HepG2 (cell line): Measurements from ENCODE around the gene PLEKHO1. TPM values are rescaled to one million over a fixed set of nuclear protein-coding genes. Genes with fewer than 3 reads are reported as not detected.

Experiments
- ATAC-seq: fragments of 200-7000 bp; cut with Tn5 transposase; 3 replicates; pipeline ENCODE4 v1.9.1; 2020; ENCODE audit warnings: mild to moderate bottlenecking, moderate library complexity
- BruUV-seq: library from RNA; stranded (reverse); fragments of 400-500 nt; replicated peaks from 2 replicates; lab custom pipeline; 2021; lab: Mats Ljungman, UMichigan
- CTCF ChIA-PET: fragments of 300-600 bp; formaldehyde crosslinking; extraction: SDS; loops from one replicate; lab custom pipeline; 2021; ENCODE audit warnings: low total read pairs, inconsistent platforms, low intra/inter-chr PET ratio; lab: Yijun Ruan, JAX
- POLR2A ChIA-PET: fragments of 350-600 bp; sonication (Branson Sonifier 250); formaldehyde crosslinking; loops from one replicate; lab custom pipeline; 2020; ENCODE audit warnings: antibody characterized with exemption, inconsistent platforms; lab: Yijun Ruan, JAX
- DNase-seq: peaks from one replicate; pipeline ENCODE4 v3.0.0-alpha.2; 2015; ENCODE audit warnings: low spot score
- FAIRE-seq: peaks from 3 replicates; lab custom pipeline; 2011; peaks lifted over from hg19 to GRCh38; lab: Jason Lieb, UNC
- H2AFZ ChIP-seq: one replicate; pipeline ENCODE4 v1.6.1; 2011; ENCODE audit warnings: low read length, inconsistent platforms
- H3K27ac ChIP-seq: fragments of 300-600 bp; 3 replicates; pipeline ENCODE4 v1.8.0; 2011; ENCODE audit warnings: mixed run types, mild to moderate bottlenecking, mixed read lengths, low read length, inconsistent platforms; ENCODE audit not compliant: insufficient read depth; ENCODE audit errors: extremely low read length
- H3K27me3 ChIP-seq, 2 experiments: fragments of 200-600 bp in 1 of 2; 2 replicates in 1 of 2; 3 replicates in 1 of 2; pipeline versions ENCODE4 v1.6.0 to v1.8.0; 2011; ENCODE audit warnings: low read length in 2 of 2, mild to moderate bottlenecking in 2 of 2, moderate library complexity in 2 of 2, inconsistent platforms in 1 of 2; ENCODE audit not compliant: insufficient read depth in 2 of 2, control insufficient read depth in 1 of 2
- H3K36me3 ChIP-seq, 2 experiments: fragments of 200-600 bp in 1 of 2; replicated peaks in 1 of 2; 2 replicates in 1 of 2; 3 replicates in 1 of 2; pipeline versions ENCODE4 v1.5.1 to v1.8.0; 2011; ENCODE audit warnings: low read length in 2 of 2, inconsistent platforms in 1 of 2; ENCODE audit not compliant: insufficient read depth in 2 of 2, control insufficient read depth in 1 of 2
- H3K4me1 ChIP-seq: 2 replicates; pipeline ENCODE4 v1.5.1; 2012; ENCODE audit warnings: low read length, inconsistent platforms; ENCODE audit not compliant: insufficient read depth
- H3K4me2 ChIP-seq: 2 replicates; pipeline ENCODE4 v1.6.0; 2011; ENCODE audit warnings: low read depth, low read length, inconsistent platforms
- H3K4me3 ChIP-seq, 3 experiments: fragments of 200-600 bp in 1 of 3; sonication (generic), shearing (Covaris generic) in 1 of 3; replicated peaks in 1 of 3; 2 replicates each; pipeline ENCODE4 v1.5.1; 2011 to 2016; ENCODE audit warnings: low read length in 3 of 3, inconsistent platforms in 2 of 3, low read depth in 2 of 3, mild to moderate bottlenecking in 2 of 3, control low read depth in 1 of 3, mixed read lengths in 1 of 3; ENCODE audit not compliant: insufficient read depth in 1 of 3
- H3K79me2 ChIP-seq: one replicate; pipeline ENCODE4 v1.6.1; 2011; ENCODE audit warnings: low read length, inconsistent platforms; ENCODE audit not compliant: insufficient read depth
- H3K9ac ChIP-seq: 2 replicates; pipeline ENCODE4 v1.6.0; 2011; ENCODE audit warnings: mild to moderate bottlenecking, low read depth, low read length, inconsistent platforms; ENCODE audit not compliant: insufficient read depth
- H3K9me3 ChIP-seq: 2 replicates; pipeline ENCODE4 v1.5.1; 2012; ENCODE audit warnings: mild to moderate bottlenecking, low read length
- H4K20me1 ChIP-seq: 2 replicates; pipeline ENCODE4 v1.6.0; 2011; ENCODE audit warnings: inconsistent platforms, mild to moderate bottlenecking, low read length, moderate library complexity; ENCODE audit not compliant: insufficient read depth
- CBX1 ChIP-seq: IDR thresholded peaks from one replicate; pipeline ENCODE4 v1.6.1; 2016; ENCODE audit warnings: antibody characterized with exemption, low read depth
- ELF1 ChIP-seq: sonication (generic); formaldehyde crosslinking; IDR thresholded peaks from 2 replicates; pipeline ENCODE4 v1.4.0; 2020; ENCODE audit warnings: missing genetic modification reagents
- JARID2 ChIP-seq: sonication (generic); formaldehyde crosslinking; IDR thresholded peaks from 2 replicates; pipeline ENCODE4 v1.8.1; 2023; ENCODE audit warnings: missing genetic modification reagents, inconsistent platforms; ENCODE audit not compliant: insufficient replicate concordance
- KIAA2018 ChIP-seq: sonication (generic); formaldehyde crosslinking; IDR thresholded peaks from 2 replicates; pipeline ENCODE4 v1.5.0; 2020; ENCODE audit warnings: mild to moderate bottlenecking, missing genetic modification reagents, borderline replicate concordance
- MBD4 ChIP-seq: IDR thresholded peaks from 2 replicates; pipeline ENCODE4 v1.6.1; 2012; ENCODE audit warnings: low read length, inconsistent platforms, borderline replicate concordance
- MLXIP ChIP-seq: sonication (generic); formaldehyde crosslinking; IDR thresholded peaks from 2 replicates; pipeline ENCODE4 v1.9.0; 2021; ENCODE audit warnings: missing genetic modification reagents, borderline replicate concordance
- MTA3 ChIP-seq: sonication (generic); formaldehyde crosslinking; IDR thresholded peaks from 2 replicates; pipeline ENCODE4 v1.4.0; 2020; ENCODE audit warnings: missing genetic modification reagents
- SCMH1 ChIP-seq: sonication (generic); formaldehyde crosslinking; IDR thresholded peaks from 2 replicates; pipeline ENCODE4 v1.9.0; 2021; ENCODE audit warnings: missing genetic modification reagents, mild to moderate bottlenecking, borderline replicate concordance
- SYNCRIP ChIP-seq: fragments of 200-400 bp; formaldehyde crosslinking; IDR thresholded peaks from 2 replicates; pipeline ENCODE4 v1.6.1; 2018; ENCODE audit warnings: mild to moderate bottlenecking, low read depth, low read length; ENCODE audit not compliant: insufficient read depth
- WGBS: methylation state at CpG from one replicate; pipeline ENCODE4 v1.1.6; 2017; ENCODE audit warnings: low lambda C conversion rate; 5-methylcytosine and 5-hydroxymethylcytosine counted together
- in situ Hi-C: cut with HindIII; loops from 2 replicates; pipeline ENCODE4 v1.10.0; 2017; ENCODE audit warnings: low pct_unique_long_range_greater_than_20kb; ENCODE audit not compliant: extremely low pct_ligation_motif_present
- intact Hi-C: fragments of 100-400 bp; cut with micrococcal nuclease; formaldehyde crosslinking; loops from one replicate; pipeline ENCODE4 v1.10.0; 2022; ENCODE audit not compliant: unreplicated experiment
- polyA plus RNA-seq, 8 experiments: library from polyadenylated mRNA; depleted of rRNA in 3 of 8; stranded (reverse) in 7 of 8; unstranded in 1 of 8; fragments of >200 nt; fragmentation: Illumina TruSeq in 4 of 8; extraction: Trizol in 4 of 8; gene quantifications; 2 replicates each; pipeline versions ENCODE4 v1.2.1 to v1.2.3, GENCODE V29; 2011 to 2016; ENCODE audit warnings: low read depth in 4 of 8, missing spikeins in 1 of 8, mixed read lengths in 1 of 8; ENCODE audit not compliant: insufficient read depth in 1 of 8
- total RNA-seq, 5 experiments: library from RNA; depleted of rRNA; stranded (reverse); fragments of >200 nt; fragmentation: Illumina TruSeq; extraction: Trizol; gene quantifications; 2 replicates each; pipeline ENCODE4 v1.2.3, GENCODE V29; 2016; ENCODE audit warnings: low read depth in 1 of 5

The PLEKHO1 gene
- total and polyA plus RNA-seq, 2 of the 13 experiments (the other 11 are each of a cell fraction or from before 2014, with no cell fraction given): 9.8 to 10.1 TPM

GRCh38 chr1:150132372-150132771 is 17.3 kb upstream of the PLEKHO1 start (continued):
- TF ChIP-seq KIAA2018 (no peak), SCMH1 (CRISPR knock-in tag) (no peak), MTA3 (CRISPR knock-in tag) (no peak)
- TF ChIP-seq, all 625 proteins: peak for 0

GRCh38 chr1:150134537-150134936 is 15.2 kb upstream of the PLEKHO1 start:
- intact Hi-C loops (no loop called here), in situ Hi-C loops (no loop called here)
- BruUV-seq: no TSS peak
- Histone ChIP-seq H3K36me3 (no peaks in the 10 kb centered on the region), H3K27me3 (no peaks in the 10 kb centered on the region), H2AFZ (no peak overlapping the region), H3K4me1 (no peaks in the 10 kb centered on the region), H3K9me3 (no peaks in the 10 kb centered on the region), H3K4me2 (no peak overlapping the region), H3K4me3 (no peak overlapping the region), H3K27ac (no peak overlapping the region), H4K20me1 (no peaks in the 10 kb centered on the region), H3K9ac (no peak overlapping the region), H3K79me2 (no peaks in the 10 kb centered on the region)
- 89% methylated on average over 1 of the region's 1 CpG for WGBS
- no peak for FAIRE-seq
- POLR2A ChIA-PET: no interaction called here
- ATAC-seq: no peak
- CTCF ChIA-PET: no interaction called here
- no peak for DNase-seq
- TF ChIP-seq MLXIP: no peak
- TF ChIP-seq SYNCRIP: no peak
- TF ChIP-seq CBX1: no peak
- no peak for TF ChIP-seq JARID2
- TF ChIP-seq ELF1: no peak
- no peak for TF ChIP-seq MBD4
